K562 (cell line): ENCODE measurements around the gene NRCAM. TPM values are rescaled to one million over a fixed set of nuclear protein-coding genes. Genes with fewer than 3 reads are reported as not detected.

ENCODE experiments used
- CBX3 ChIP-seq, 2 experiments: IDR thresholded peaks; 1 replicate in 1 of 2; 2 replicates in 1 of 2; pipeline ENCODE4 v1.6.1; 2012; ENCODE audit warnings: inconsistent platforms in 2 of 2, low read length in 2 of 2, borderline replicate concordance in 1 of 2, control low read depth in 1 of 2
- CSDE1 ChIP-seq, 2 experiments: fragments of 450-650 bp; IDR thresholded peaks; 2 replicates each; pipeline ENCODE4 v1.6.1; 2016; ENCODE audit warnings: mild to moderate bottlenecking in 1 of 2
- ETV1 ChIP-seq: fragments of 450-650 bp; conservative IDR thresholded peaks from 2 replicates; pipeline ENCODE4 v1.6.1; 2016; ENCODE audit warnings: missing genetic modification characterization, control low read depth, low read depth, missing compliant biosample characterization
- HMBOX1 ChIP-seq: sonication (generic); IDR thresholded peaks from 2 replicates; pipeline ENCODE4 v1.6.1; 2016
- MAZ ChIP-seq, 2 experiments: fragments of 450-650 bp in 1 of 2; sonication (generic) in 1 of 2; formaldehyde crosslinking; IDR thresholded peaks in 1 of 2; conservative IDR thresholded peaks in 1 of 2; 2 replicates each; pipeline versions ENCODE4 v1.4.0 to v1.5.0; 2020; ENCODE audit warnings: mild to moderate bottlenecking in 1 of 2, missing genetic modification reagents in 1 of 2
- MBD2 ChIP-seq: sonication (generic); IDR thresholded peaks from 2 replicates; pipeline ENCODE4 v1.6.1; 2016; ENCODE audit warnings: low read depth, borderline replicate concordance
- MCM7 ChIP-seq, 2 experiments: fragments of 450-650 bp; IDR thresholded peaks; 2 replicates each; pipeline ENCODE4 v1.6.1; 2016 to 2018
- MYBL2 ChIP-seq, 2 experiments: fragments of 450-650 bp in 1 of 2; sonication (generic) in 1 of 2; formaldehyde crosslinking in 1 of 2; IDR thresholded peaks; 2 replicates each; pipeline versions ENCODE4 v1.6.1 to v1.8.1; 2017 to 2022; ENCODE audit warnings: borderline replicate concordance in 1 of 2, inconsistent platforms in 1 of 2, low read depth in 1 of 2, mild to moderate bottlenecking in 1 of 2, missing genetic modification reagents in 1 of 2, moderate library complexity in 1 of 2
- NFE2L1 ChIP-seq: fragments of 450-650 bp; IDR thresholded peaks from 2 replicates; pipeline ENCODE4 v1.6.1; 2016; ENCODE audit warnings: missing genetic modification characterization, low read depth, mild to moderate bottlenecking, missing compliant biosample characterization, moderate library complexity, borderline replicate concordance
- NR2C1 ChIP-seq, 2 experiments: fragments of 450-650 bp; IDR thresholded peaks; 2 replicates each; pipeline ENCODE4 v1.6.1; 2017; ENCODE audit warnings: mild to moderate bottlenecking in 2 of 2, antibody characterized with exemption in 1 of 2, inconsistent platforms in 1 of 2, missing compliant biosample characterization in 1 of 2, missing genetic modification characterization in 1 of 2
- SMAD2 ChIP-seq: fragments of 150-350 bp; IDR thresholded peaks from 2 replicates; pipeline ENCODE4 v1.6.1; 2014; ENCODE audit warnings: low read depth, mild to moderate bottlenecking, low read length
- SMARCA5 ChIP-seq: fragments of 450-650 bp; IDR thresholded peaks from 2 replicates; pipeline ENCODE4 v1.6.1; 2016
- SNAPC5 ChIP-seq: fragments of 250-450 bp; sonication (Bioruptor Pico); IDR thresholded peaks from 2 replicates; pipeline ENCODE4 v1.8.0; 2021; ENCODE audit warnings: moderate library complexity, mild to moderate bottlenecking, inconsistent platforms
- STAT5B ChIP-seq: fragments of 250-450 bp; sonication (Bioruptor Pico); IDR thresholded peaks from 2 replicates; pipeline ENCODE4 v1.8.0; 2021; ENCODE audit warnings: mild to moderate bottlenecking, inconsistent platforms
- TCFL5 ChIP-seq: fragments of 250-450 bp; sonication (Bioruptor Pico); conservative IDR thresholded peaks from 2 replicates; pipeline ENCODE4 v1.6.1; 2021; ENCODE audit warnings: mild to moderate bottlenecking, moderate library complexity, matching md5 sums
- UBTF ChIP-seq, 2 experiments: IDR thresholded peaks; 2 replicates each; pipeline ENCODE4 v1.6.1; 2012; ENCODE audit warnings: improper control_type of control experiment in 2 of 2, low read depth in 2 of 2, low read length in 2 of 2, borderline replicate concordance in 1 of 2
- ZBTB11 ChIP-seq, 3 experiments: fragments of 200-800 bp in 1 of 3; fragments of 250-450 bp in 1 of 3; fragments of 450-650 bp in 1 of 3; sonication (Bioruptor Pico) in 1 of 3; sonication (Bioruptor generic) in 1 of 3; formaldehyde crosslinking in 1 of 3; IDR thresholded peaks; 2 replicates each; pipeline versions ENCODE4 v1.6.1 to v1.8.0; 2016 to 2022; ENCODE audit warnings: mild to moderate bottlenecking in 2 of 3, missing genetic modification characterization in 2 of 3, missing compliant biosample characterization in 1 of 3, moderate library complexity in 1 of 3
- ZFP36 ChIP-seq: fragments of 150-350 bp; IDR thresholded peaks from 2 replicates; pipeline ENCODE4 v1.6.1; 2018; ENCODE audit warnings: low read length, low read depth; ENCODE audit not compliant: partially characterized antibody
- polyA plus RNA-seq, 8 experiments: library from polyadenylated mRNA; depleted of rRNA in 4 of 8; stranded (reverse) in 5 of 8; unstranded in 3 of 8; fragments of >200 nt; fragmentation: Nextera tagmentation in 2 of 8; fragmentation: Illumina TruSeq in 1 of 8; extraction: Ambion mirVana in 2 of 8; extraction: Trizol in 1 of 8; gene quantifications; 2 replicates each; pipeline versions ENCODE4 v1.2.1 to v1.2.3, GENCODE V29; 2011 to 2014; ENCODE audit warnings: inconsistent platforms in 1 of 8, missing spikeins in 1 of 8
- total RNA-seq, 7 experiments: library from RNA; depleted of rRNA in 6 of 7; stranded (reverse); fragments of >200 nt in 6 of 7; fragmentation: Illumina TruSeq in 2 of 7; extraction: Trizol in 2 of 7; gene quantifications; 2 replicates each; pipeline versions ENCODE4 v1.2.1 to v1.2.3, GENCODE V29; 2011 to 2021; ENCODE audit warnings: low replicate concordance in 1 of 7

Gene NRCAM
- total and polyA plus RNA-seq, 9 of the 15 experiments (the other 6 are each of a cell fraction or from before 2014, with no cell fraction given): 0.03 to 0.54 (median 0.12) TPM; not detected in 1

GRCh38 chr7:108227366-108227765 is 228.9 kb downstream of the NRCAM start (continued):
- TF ChIP-seq ETV1 (no peak), ZFP36 (no peak), MBD2 (no peak), NR2C1 (IDR thresholded peaks at IDR 0.05) (no peak), NR2C1 (tag; IDR thresholded peaks at IDR 0.05) (no peak), NFE2L1 (no peak), CSDE1 (IDR thresholded peaks at IDR 0.05) (no peak), TCFL5 (CRISPR knock-in tag) (no peak), STAT5B (CRISPR knock-in tag) (no peak), UBTF (IDR thresholded peaks at IDR 0.05; ENCODE audit: borderline replicate concordance in 1 of 2, low read depth in 2 of 2, low read length in 2 of 2) (no peak), CBX3 (IDR thresholded peaks at IDR 0.05; ENCODE audit: borderline replicate concordance in 1 of 2, low read length in 2 of 2) (no peak), MCM7 (IDR thresholded peaks at IDR 0.05) (no peak), ZBTB11 (CRISPR knock-in tag; IDR thresholded peaks at IDR 0.05) (no peak), MAZ (CRISPR knock-in tag; conservative IDR thresholded peaks at IDR 0.05 in 1 of 2, IDR thresholded peaks at IDR 0.05 in 1 of 2) (no peak), SMAD2 (no peak), MYBL2 (IDR thresholded peaks at IDR 0.05; ENCODE audit: low read depth) (no peak), MYBL2 (CRISPR knock-in tag; IDR thresholded peaks at IDR 0.05; ENCODE audit: borderline replicate concordance) (no peak), SNAPC5 (no peak), SMARCA5 (no peak), HMBOX1 (no peak)
